Tibial artery (tissue), 4 donors: ENCODE measurements around the gene ROR1.

Experiments
- DNase-seq, 2 donors: peaks; one replicate each; pipeline ENCODE4 v3.0.0-alpha.2; 2019
- H3K27ac ChIP-seq, 2 donors: fragments of 200-600 bp; sonication (generic) in 1 of 2; 1 replicate in 1 of 2; 2 replicates in 1 of 2; pipeline ENCODE4 v1.5.1; 2018 to 2019; ENCODE audit warnings: mild to moderate bottlenecking in 1 of 2
- H3K27me3 ChIP-seq, 2 donors: fragments of 200-600 bp; sonication (generic) in 1 of 2; one replicate each; pipeline versions ENCODE4 v1.5.1 to v1.6.0; 2016 to 2019
- H3K36me3 ChIP-seq, 3 donors: fragments of 200-600 bp; sonication (generic) in 2 of 3; one replicate each; pipeline ENCODE4 v1.5.1; 2016 to 2019; ENCODE audit warnings: mild to moderate bottlenecking in 2 of 3
- H3K4me1 ChIP-seq, 4 donors: fragments of 200-600 bp; sonication (generic) in 2 of 4; 1 replicate in 3 of 4; 2 replicates in 1 of 4; pipeline ENCODE4 v1.5.1; 2016 to 2019
- H3K4me3 ChIP-seq, 2 donors: fragments of 200-600 bp; sonication (generic) in 1 of 2; 1 replicate in 1 of 2; 2 replicates in 1 of 2; pipeline ENCODE4 v1.5.1; 2018 to 2019; ENCODE audit warnings: mild to moderate bottlenecking in 2 of 2
- H3K9me3 ChIP-seq, 3 donors: fragments of 200-600 bp; sonication (generic) in 1 of 3; one replicate each; pipeline ENCODE4 v1.5.1; 2016 to 2019
- intact Hi-C: fragments of 100-400 bp; cut with DNase I; formaldehyde crosslinking; loops from one replicate; pipeline ENCODE4 v1.15.0; 2023; ENCODE audit warnings: low total_unique reads
- TF ChIP-seq, protein P1 (sequence below), 2 experiments: fragments of 200-600 bp in 1 of 2; fragments of 450-650 bp in 1 of 2; IDR thresholded peaks; one replicate each; pipeline ENCODE4 v1.5.1; 2017 to 2019; ENCODE audit warnings: antibody characterized with exemption in 2 of 2, mild to moderate bottlenecking in 1 of 2, moderate library complexity in 1 of 2

Gene ROR1

DNA sequence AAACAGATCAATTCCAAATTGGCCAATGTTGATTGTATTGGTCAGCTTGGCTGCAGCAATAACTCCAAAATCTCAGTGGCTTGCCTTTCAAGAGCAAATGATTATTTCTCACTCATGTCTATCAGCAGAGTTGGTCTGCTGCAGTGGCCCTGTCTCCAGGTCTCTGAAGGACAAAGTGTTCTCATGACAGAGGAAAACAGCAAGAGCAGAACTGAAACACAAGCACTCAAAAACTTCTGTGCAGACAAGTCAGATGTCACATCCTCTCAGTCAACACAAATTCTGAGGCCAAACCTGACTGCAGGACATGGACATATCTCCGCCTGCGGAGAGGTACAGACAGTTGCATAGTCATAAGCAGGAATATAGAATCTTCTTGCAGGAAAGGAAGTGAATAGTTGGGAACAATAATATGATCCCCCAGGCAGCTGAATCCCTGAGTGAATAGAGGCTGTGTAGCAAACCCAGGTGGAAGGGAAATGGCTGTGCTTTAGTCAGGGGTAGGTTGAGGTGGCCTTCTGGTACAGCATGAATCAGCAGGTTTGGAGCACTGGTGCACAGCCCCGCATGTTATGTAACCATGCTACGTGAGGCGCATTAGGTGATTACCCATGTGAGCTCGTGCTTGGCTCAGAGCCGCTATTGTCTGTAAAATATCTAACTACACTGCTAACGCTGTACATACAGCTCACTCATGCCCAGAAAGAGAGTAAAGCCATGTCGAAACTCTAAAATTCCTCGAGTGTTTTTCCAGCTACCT lies 412.5 kb downstream of the ROR1 start:
- Histone ChIP-seq H3K9me3 (no peaks in the 10 kb centered on the region), H3K36me3 (no peaks in the 10 kb centered on the region), H3K27me3 (no peaks in the 10 kb centered on the region), H3K4me1 (no peaks in the 10 kb centered on the region), H3K27ac (no peak overlapping the region), H3K4me3 (no peak overlapping the region)
- no peak for DNase-seq
- TF ChIP-seq, protein P1, sequence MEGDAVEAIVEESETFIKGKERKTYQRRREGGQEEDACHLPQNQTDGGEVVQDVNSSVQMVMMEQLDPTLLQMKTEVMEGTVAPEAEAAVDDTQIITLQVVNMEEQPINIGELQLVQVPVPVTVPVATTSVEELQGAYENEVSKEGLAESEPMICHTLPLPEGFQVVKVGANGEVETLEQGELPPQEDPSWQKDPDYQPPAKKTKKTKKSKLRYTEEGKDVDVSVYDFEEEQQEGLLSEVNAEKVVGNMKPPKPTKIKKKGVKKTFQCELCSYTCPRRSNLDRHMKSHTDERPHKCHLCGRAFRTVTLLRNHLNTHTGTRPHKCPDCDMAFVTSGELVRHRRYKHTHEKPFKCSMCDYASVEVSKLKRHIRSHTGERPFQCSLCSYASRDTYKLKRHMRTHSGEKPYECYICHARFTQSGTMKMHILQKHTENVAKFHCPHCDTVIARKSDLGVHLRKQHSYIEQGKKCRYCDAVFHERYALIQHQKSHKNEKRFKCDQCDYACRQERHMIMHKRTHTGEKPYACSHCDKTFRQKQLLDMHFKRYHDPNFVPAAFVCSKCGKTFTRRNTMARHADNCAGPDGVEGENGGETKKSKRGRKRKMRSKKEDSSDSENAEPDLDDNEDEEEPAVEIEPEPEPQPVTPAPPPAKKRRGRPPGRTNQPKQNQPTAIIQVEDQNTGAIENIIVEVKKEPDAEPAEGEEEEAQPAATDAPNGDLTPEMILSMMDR (IDR thresholded peaks at IDR 0.05): no peak
- intact Hi-C loops: no loop called here

DNA sequence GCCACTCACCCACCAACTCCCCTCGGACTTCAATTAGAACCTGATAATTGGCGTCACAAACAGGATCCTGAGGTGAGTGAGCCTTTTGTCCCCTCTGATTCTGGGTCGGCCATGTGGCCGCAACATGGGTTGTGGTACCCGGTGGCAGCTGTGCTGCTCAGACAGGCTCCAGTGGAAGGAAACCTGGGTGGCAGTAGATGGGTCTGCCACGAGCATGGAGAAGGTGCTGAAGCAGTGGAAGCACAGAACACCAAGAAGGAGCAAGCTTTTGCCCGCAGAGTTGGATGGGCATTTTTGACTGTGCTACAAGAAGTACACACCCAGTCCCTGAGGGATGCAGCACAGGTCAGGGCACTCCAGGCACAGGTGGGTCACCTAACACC lies 413.1 kb downstream of the ROR1 start:
- Histone ChIP-seq H3K9me3 (no peaks in the 10 kb centered on the region), H3K27ac (no peak overlapping the region), H3K36me3 (no peaks in the 10 kb centered on the region), H3K27me3 (no peaks in the 10 kb centered on the region), H3K4me3 (no peak overlapping the region), H3K4me1 (no peaks in the 10 kb centered on the region)
- TF ChIP-seq, protein P1 (IDR thresholded peaks at IDR 0.05): no peak
- DNase-seq: no peak
- intact Hi-C loops: no loop called here

DNA sequence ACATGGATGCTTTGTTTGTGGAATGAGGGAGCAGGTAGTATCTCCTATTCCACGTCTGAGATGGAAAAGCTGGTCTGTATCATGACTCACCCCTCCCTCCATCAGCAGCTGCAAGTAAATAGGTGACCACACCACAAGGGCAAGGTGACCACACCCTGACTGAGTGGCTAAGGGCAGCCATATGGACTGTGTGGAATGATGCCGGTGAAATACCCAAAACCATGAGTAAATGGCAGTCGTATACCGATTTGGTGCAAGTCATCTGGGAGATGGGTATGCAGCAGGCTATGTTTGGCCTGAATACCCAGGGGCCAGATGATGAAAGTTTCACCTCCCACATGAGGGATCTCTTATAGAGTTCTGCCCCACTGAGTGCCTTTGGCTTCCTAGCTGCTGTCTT lies 413.8 kb downstream of the ROR1 start:
- Histone ChIP-seq H3K4me3 (no peak overlapping the region), H3K9me3 (no peaks in the 10 kb centered on the region), H3K4me1 (no peaks in the 10 kb centered on the region), H3K27me3 (no peaks in the 10 kb centered on the region), H3K36me3 (no peaks in the 10 kb centered on the region), H3K27ac (no peak overlapping the region)
- DNase-seq: no peak
- TF ChIP-seq, protein P1 (IDR thresholded peaks at IDR 0.05): no peak
- intact Hi-C loops: no loop called here

DNA sequence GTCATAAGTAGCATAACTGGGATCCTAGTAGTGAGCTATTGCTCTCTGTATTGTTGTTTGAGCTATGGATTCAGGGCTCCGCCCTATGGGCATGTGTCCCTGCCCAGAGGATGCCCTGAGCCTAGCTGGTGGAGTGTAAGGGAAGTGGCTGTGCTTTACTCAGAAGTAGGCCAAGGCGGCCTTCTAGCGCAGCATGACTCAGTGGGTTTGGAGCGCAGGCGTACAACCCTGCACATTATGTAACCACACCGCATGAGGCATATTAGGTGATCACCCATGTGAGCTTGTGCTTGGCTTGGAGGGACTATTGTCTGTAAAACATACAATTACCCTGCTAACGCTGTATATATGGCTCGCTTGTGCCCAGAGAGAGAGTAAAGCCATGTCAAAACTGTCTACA lies 418.5 kb downstream of the ROR1 start:
- H3K27me3 ChIP-seq: no peaks in the 10 kb centered on the region
- no peak overlapping the region for H3K27ac ChIP-seq
- intact Hi-C loops: no loop called here
- H3K9me3 ChIP-seq: no peaks in the 10 kb centered on the region
- TF ChIP-seq, protein P1 (IDR thresholded peaks at IDR 0.05): no peak
- H3K4me3 ChIP-seq: no peak overlapping the region
- DNase-seq: no peak
- no peaks in the 10 kb centered on the region for H3K36me3 ChIP-seq
- H3K4me1 ChIP-seq: peaks cover 0 to 31% (median 23%) of the 10 kb centered on the region in 4 donors

DNA sequence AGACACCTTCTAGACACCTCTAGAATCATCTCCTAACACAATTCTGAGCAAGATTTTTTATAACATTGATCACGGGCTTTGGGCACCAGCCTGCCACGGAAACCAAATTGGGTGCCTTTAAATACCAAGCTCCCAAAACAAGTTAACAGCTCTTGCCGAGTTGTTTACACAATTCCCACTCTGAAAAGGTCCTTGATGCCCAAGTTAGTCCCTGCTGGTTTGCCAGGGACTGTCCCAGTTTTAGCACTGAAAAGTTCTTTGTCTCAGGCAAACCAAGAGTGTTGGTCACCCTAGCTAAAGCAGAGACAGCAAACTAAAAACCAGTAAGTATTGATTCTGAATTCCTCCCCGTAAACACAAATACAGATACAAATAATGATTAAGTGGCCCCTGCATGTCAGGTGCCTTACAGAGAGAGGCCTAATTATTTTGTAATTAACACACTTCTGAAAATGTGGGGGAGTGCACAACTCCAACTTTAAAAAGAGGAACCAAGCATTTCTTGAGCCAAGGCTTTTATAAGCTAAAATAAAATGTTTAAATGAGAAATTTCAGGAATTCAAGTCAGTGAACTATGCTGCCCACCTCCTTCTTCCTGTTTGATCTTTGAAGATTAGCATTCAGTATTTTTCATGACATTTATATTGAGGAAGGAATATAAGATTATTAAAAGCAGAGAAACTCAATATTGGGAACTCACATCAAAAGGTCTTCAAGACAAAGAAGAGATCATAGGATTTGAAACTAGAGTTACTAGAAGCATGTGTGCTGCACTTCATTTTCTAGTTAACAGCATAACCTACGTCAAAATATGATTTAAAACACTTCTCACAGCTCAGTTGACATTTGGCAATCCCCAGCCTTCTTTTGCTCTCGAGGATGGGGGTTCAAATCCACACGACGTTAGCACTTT lies 420.6 kb downstream of the ROR1 start:
- Histone ChIP-seq H3K27me3 (no peaks in the 10 kb centered on the region), H3K4me3 (no peak overlapping the region), H3K36me3 (no peaks in the 10 kb centered on the region), H3K4me1 (peaks cover 0 to 31% (median 23%) of the 10 kb centered on the region in 4 donors), H3K9me3 (no peaks in the 10 kb centered on the region), H3K27ac (peak overlapping the region; percentile 52 to 69)
- intact Hi-C loops: no loop called here
- no peak for DNase-seq
- TF ChIP-seq, protein P1 (IDR thresholded peaks at IDR 0.05): no peak
